ENCODE data around the gene FIBCD1. TPM values are rescaled to one million over a fixed set of nuclear protein-coding genes. Genes with fewer than 3 reads are reported as not detected.
A peak's percentile ranks its signal among the peaks of the same experiment; 100 is the strongest.

FIBCD1 gene
- total RNA-seq, 1 experiment from 2014 or later = 7.1 TPM

GRCh38 chr9:130921989-130922892 is 16.8 kb downstream of the FIBCD1 start:
- H3K79me2 ChIP-seq (ENCODE audit: insufficient read depth, low read length) = no peaks in the 10 kb centered on the region
- H3K4me2 ChIP-seq (ENCODE audit: insufficient read depth, insufficient read length, low read length) = no peak overlapping the region
- no peak overlapping the region for H2BK20ac ChIP-seq (ENCODE audit: low read depth, low read length, poor library complexity, severe bottlenecking)
- H3K56ac ChIP-seq (ENCODE audit: insufficient read length, low read depth, low read length) = no peak overlapping the region
- no peak overlapping the region for H3K27ac ChIP-seq (ENCODE audit: insufficient read length, low read depth, low read length)
- no peak overlapping the region for H3K23ac ChIP-seq (ENCODE audit: insufficient read length, low read depth, low read length)
- H2BK5ac ChIP-seq (ENCODE audit: insufficient read length, low read length) = no peak overlapping the region
- Mint-ChIP-seq H3K9me3 (no peaks in the 10 kb centered on the region), H3K27ac (peak overlapping the region in 2 of 3 experiments; percentile 28 to 77; a peak in 4 of 7 replicates), H3K36me3 (ENCODE audit: insufficient read depth in 1 of 3, low read depth in 3 of 3) (no peaks in the 10 kb centered on the region), H3K27me3 (ENCODE audit: low read depth) (no peaks in the 10 kb centered on the region; the same call in 1 of the 2 replicates), H3K4me1 (peaks cover 8 to 37% of the 10 kb centered on the region in 2 experiments), H3K4me3 (no peak overlapping the region)
- no peak overlapping the region for H2BK12ac ChIP-seq (ENCODE audit: insufficient read length, low read depth, low read length)
- TF ChIP-seq CTCF (conservative IDR thresholded peaks at IDR 0.05) = no peak
- H4K20me1 ChIP-seq (ENCODE audit: control insufficient read depth, insufficient read depth, insufficient read length) = no peaks in the 10 kb centered on the region
- no peak overlapping the region for H3K18ac ChIP-seq (ENCODE audit: insufficient read length, low read depth, low read length)
- no peak overlapping the region for H3K14ac ChIP-seq (ENCODE audit: insufficient read depth, low read length)
- H2AK5ac ChIP-seq (ENCODE audit: insufficient read length, low read length) = no peak overlapping the region
- H4K91ac ChIP-seq (ENCODE audit: insufficient read length, low read depth, low read length) = no peak overlapping the region
- DNase-seq = no peak
- H3K4me1 ChIP-seq (ENCODE audit: insufficient read depth, low read length) = no peaks in the 10 kb centered on the region
- no peak overlapping the region for H2BK15ac ChIP-seq (ENCODE audit: low read depth, low read length)
- H3K27me3 ChIP-seq (ENCODE audit: insufficient read depth, low read length) = no peaks in the 10 kb centered on the region
- WGBS (ENCODE audit: extremely low coverage, insufficient read length, low lambda C conversion rate) = no CpG with 5 or more reads among the region's 31 CpGs
- no peaks in the 10 kb centered on the region for H3K23me2 ChIP-seq (ENCODE audit: insufficient read length, low read depth, low read length, poor library complexity, severe bottlenecking)
- H3K9ac ChIP-seq (ENCODE audit: extremely low read depth, insufficient read length, low read length) = no peak overlapping the region
- no peak overlapping the region for H2AFZ ChIP-seq (ENCODE audit: low read length)
- H2BK120ac ChIP-seq (ENCODE audit: low read depth, low read length, poor library complexity, severe bottlenecking) = no peak overlapping the region
- no peak overlapping the region for H4K8ac ChIP-seq (replicated peaks; ENCODE audit: insufficient read length, low read depth, low read length)
- no peaks in the 10 kb centered on the region for H3K9me3 ChIP-seq (ENCODE audit: control insufficient read depth, low read depth, low read length)
- H4K5ac ChIP-seq (ENCODE audit: insufficient read length, low read depth, low read length) = no peak overlapping the region
- no peaks in the 10 kb centered on the region for H3K79me1 ChIP-seq (ENCODE audit: insufficient read depth, low read depth, low read length, poor library complexity, severe bottlenecking)
- H3T11ph ChIP-seq (ENCODE audit: low read length) = no peak overlapping the region
- H3K4ac ChIP-seq (ENCODE audit: low read depth, low read length) = no peak overlapping the region

Data from H9 (cell line).